Measurements from ENCODE around the gene STC2. TPM values are rescaled to one million over a fixed set of nuclear protein-coding genes. Genes with fewer than 3 reads are reported as not detected.

STC2 gene
- total RNA-seq, 1 donor from 2014 or later: 12.2 TPM

DNA sequence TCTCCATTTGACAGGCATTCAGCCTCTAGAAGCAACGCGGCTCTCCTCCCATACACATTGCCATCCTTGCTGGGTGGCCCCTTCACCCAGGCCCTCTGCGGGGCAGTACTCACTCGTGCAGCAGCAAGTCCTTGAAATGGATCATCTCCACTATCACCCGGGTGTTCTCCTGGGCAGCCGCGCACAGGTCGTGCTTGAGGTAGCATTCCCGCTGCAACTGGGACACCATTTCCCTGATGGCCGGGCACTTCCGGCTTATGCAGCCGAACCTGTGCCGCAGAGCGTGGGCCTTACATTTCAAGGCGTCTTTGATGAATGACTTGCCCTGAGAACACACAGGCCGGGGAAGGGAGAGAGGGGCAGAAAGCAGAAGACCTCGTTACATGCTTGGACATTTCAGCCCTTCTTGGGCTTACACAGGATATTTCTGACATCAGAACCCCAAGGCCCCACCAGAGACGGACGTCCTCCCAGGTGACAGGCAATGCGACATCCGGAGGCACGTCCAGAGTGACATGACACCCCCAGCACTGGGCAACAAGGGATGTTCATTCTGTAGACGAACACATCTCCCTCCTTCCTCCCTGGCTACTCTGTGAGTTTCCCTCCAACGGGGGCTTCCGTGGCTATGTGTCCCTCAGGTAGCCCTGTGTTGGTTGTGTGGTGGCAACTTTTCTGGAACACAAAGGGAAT is 5.0 kb downstream of the STC2 start:
- Mint-ChIP-seq H3K27ac (no peak overlapping the region), H3K4me3 (ENCODE audit: low read depth) (no peak overlapping the region), H3K9me3 (ENCODE audit: low read depth) (no peaks in the 10 kb centered on the region), H3K4me1 (ENCODE audit: low read depth) (peaks cover 12% of the 10 kb centered on the region), H3K27me3 (peaks cover 41% of the 10 kb centered on the region), H3K36me3 (ENCODE audit: insufficient read depth) (peaks cover 20% of the 10 kb centered on the region)
- no peak for DNase-seq (ENCODE audit: low spot score, unreplicated experiment)
- TF ChIP-seq, protein P1, sequence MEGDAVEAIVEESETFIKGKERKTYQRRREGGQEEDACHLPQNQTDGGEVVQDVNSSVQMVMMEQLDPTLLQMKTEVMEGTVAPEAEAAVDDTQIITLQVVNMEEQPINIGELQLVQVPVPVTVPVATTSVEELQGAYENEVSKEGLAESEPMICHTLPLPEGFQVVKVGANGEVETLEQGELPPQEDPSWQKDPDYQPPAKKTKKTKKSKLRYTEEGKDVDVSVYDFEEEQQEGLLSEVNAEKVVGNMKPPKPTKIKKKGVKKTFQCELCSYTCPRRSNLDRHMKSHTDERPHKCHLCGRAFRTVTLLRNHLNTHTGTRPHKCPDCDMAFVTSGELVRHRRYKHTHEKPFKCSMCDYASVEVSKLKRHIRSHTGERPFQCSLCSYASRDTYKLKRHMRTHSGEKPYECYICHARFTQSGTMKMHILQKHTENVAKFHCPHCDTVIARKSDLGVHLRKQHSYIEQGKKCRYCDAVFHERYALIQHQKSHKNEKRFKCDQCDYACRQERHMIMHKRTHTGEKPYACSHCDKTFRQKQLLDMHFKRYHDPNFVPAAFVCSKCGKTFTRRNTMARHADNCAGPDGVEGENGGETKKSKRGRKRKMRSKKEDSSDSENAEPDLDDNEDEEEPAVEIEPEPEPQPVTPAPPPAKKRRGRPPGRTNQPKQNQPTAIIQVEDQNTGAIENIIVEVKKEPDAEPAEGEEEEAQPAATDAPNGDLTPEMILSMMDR (IDR thresholded peaks at IDR 0.05; ENCODE audit: unreplicated experiment): no peak

DNA sequence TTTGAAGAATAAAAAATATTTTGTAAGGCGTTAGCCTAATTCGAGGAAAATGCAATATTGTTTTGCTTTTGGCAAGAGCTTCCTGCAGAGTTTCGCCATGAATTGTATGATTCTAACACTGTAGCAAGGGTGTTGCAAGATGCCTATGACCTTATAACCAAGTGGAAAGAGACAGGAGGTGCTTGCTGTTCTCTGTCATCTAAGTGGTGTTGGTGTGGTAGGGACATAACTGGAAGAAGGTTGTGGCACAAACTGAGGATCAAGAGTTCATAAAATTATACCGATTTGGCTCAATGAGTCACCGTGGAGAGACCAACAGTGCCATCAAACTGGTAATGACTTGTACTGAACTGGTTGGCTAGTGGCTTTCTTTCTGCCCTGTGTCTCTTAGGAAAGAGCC is 6.3 kb downstream of the STC2 start:
- TF ChIP-seq, protein P1 (IDR thresholded peaks at IDR 0.05; ENCODE audit: unreplicated experiment): no peak
- H3K27me3 Mint-ChIP-seq: peaks cover 34% of the 10 kb centered on the region
- DNase-seq (ENCODE audit: low spot score, unreplicated experiment): no peak
- H3K27ac Mint-ChIP-seq: no peak overlapping the region
- H3K9me3 Mint-ChIP-seq (ENCODE audit: low read depth): no peaks in the 10 kb centered on the region
- peaks cover 11% of the 10 kb centered on the region for H3K4me1 Mint-ChIP-seq (ENCODE audit: low read depth)
- no peak overlapping the region for H3K4me3 Mint-ChIP-seq (ENCODE audit: low read depth)
- H3K36me3 Mint-ChIP-seq (ENCODE audit: insufficient read depth): peaks cover 29% of the 10 kb centered on the region

DNA sequence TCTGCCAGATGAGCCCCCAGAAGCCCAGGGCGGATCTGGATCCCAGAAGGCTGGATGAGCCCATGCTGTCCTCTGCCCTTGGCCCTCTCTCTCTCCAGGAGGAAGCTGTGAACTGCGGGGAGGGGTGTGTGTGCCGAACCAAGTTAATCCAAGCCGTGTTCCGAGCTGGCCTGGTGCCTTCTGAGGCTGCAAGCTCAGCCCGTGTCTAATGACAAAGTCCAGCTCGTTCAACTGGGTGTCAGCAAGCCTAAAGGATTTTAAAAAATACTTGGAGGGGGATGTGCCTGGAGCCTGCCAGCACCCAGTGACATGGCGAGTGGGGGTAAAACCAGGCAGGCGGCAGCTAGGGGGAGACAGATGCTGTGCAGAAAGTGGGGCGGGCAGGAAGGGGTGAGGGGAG is 8.0 kb downstream of the STC2 start:
- H3K9me3 Mint-ChIP-seq (ENCODE audit: low read depth): no peaks in the 10 kb centered on the region

DNA sequence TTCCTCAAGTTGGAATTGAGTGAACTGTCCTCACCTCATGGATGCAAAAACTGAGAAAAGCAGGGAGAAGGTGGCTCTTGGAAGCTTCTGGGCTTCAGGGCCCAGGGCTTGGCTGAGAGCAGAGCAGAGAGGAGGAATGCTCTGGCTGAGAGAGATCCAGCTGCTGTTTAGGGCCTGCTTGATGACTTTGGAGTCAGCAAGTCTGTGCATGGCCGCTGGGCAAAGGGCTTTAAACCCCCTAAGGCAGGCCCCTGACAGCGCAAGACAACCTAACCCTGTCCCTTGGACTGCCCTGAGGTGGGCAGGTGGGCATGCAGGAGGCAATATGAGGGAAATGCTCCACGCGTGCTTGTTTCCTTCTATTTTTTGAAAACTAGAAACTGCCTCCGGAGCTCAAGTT is 8.6 kb downstream of the STC2 start:
- peaks cover 29% of the 10 kb centered on the region for H3K36me3 Mint-ChIP-seq (ENCODE audit: insufficient read depth)
- DNase-seq (ENCODE audit: low spot score, unreplicated experiment): no peak
- H3K27me3 Mint-ChIP-seq: peaks cover 12% of the 10 kb centered on the region
- H3K4me1 Mint-ChIP-seq (ENCODE audit: low read depth): peaks cover 16% of the 10 kb centered on the region
- TF ChIP-seq, protein P1 (IDR thresholded peaks at IDR 0.05; ENCODE audit: unreplicated experiment): no peak
- no peak overlapping the region for H3K4me3 Mint-ChIP-seq (ENCODE audit: low read depth)
- H3K9me3 Mint-ChIP-seq (ENCODE audit: low read depth): no peaks in the 10 kb centered on the region
- H3K27ac Mint-ChIP-seq: no peak overlapping the region

More for the DNA sequence above, 8.0 kb downstream of the STC2 start:
- no peak overlapping the region for H3K4me3 Mint-ChIP-seq (ENCODE audit: low read depth)
- H3K36me3 Mint-ChIP-seq (ENCODE audit: insufficient read depth): peaks cover 29% of the 10 kb centered on the region
- no peak for DNase-seq (ENCODE audit: low spot score, unreplicated experiment)
- H3K27ac Mint-ChIP-seq: no peak overlapping the region
- H3K4me1 Mint-ChIP-seq (ENCODE audit: low read depth): peaks cover 14% of the 10 kb centered on the region
- TF ChIP-seq, protein P1 (IDR thresholded peaks at IDR 0.05; ENCODE audit: unreplicated experiment): no peak
- H3K27me3 Mint-ChIP-seq: peaks cover 18% of the 10 kb centered on the region

DNA sequence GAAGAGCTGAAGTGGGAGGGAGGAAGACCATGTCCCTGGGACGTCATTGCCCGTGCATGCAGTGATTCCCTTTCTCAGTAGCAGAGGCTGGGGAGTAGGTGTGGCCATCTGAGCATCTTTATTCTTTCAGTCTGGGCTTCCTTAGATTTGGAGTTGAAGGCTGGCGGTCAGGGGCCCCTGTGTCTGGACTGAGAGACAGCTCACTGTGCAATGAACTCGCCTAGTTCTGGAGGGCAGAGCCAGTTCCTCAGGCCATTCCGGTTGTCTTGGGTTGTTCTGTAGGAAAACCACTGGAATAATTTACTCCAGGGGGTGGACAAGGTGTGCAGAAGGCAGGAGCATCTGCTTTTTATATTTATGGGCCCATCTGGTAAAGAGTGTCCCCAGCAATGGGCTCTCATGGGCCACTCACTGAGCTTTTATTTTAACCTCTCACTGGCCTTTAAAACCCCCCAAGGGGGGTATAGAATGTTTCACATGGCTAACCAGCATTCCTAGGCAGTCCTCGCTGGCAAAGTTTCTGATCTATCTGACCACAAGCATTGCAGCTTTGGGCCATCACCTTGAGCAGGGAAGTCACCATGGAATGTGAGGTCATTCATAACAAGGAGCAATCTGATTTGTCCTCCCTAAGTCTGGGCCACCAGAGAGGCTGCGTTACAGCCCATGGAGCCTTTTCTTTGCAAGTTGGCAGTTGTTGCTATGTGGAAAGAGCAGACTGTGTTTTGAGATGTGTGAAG is 9.2 kb downstream of the STC2 start:
- DNase-seq (ENCODE audit: low spot score, unreplicated experiment): no peak
- Mint-ChIP-seq H3K27me3 (peaks cover 7% of the 10 kb centered on the region), H3K9me3 (ENCODE audit: low read depth) (no peaks in the 10 kb centered on the region), H3K27ac (no peak overlapping the region), H3K4me1 (ENCODE audit: low read depth) (peaks cover 16% of the 10 kb centered on the region), H3K36me3 (ENCODE audit: insufficient read depth) (peaks cover 28% of the 10 kb centered on the region), H3K4me3 (ENCODE audit: low read depth) (no peak overlapping the region)
- TF ChIP-seq, protein P1 (IDR thresholded peaks at IDR 0.05; ENCODE audit: unreplicated experiment): no peak

Data from progenitor cell of endocrine pancreas (in vitro differentiated cells).